ENCODE results near the gene SLC35B2. TPM values are rescaled to one million over a fixed set of nuclear protein-coding genes. Genes with fewer than 3 reads are reported as not detected.
"Not testable (repeated sequence)": the region's sequence is repeated elsewhere in the genome, so short reads cannot be mapped to it uniquely, and the experiment has no call there.

The SLC35B2 gene
- total RNA-seq, 1 donor, result 8.2 TPM

DNA sequence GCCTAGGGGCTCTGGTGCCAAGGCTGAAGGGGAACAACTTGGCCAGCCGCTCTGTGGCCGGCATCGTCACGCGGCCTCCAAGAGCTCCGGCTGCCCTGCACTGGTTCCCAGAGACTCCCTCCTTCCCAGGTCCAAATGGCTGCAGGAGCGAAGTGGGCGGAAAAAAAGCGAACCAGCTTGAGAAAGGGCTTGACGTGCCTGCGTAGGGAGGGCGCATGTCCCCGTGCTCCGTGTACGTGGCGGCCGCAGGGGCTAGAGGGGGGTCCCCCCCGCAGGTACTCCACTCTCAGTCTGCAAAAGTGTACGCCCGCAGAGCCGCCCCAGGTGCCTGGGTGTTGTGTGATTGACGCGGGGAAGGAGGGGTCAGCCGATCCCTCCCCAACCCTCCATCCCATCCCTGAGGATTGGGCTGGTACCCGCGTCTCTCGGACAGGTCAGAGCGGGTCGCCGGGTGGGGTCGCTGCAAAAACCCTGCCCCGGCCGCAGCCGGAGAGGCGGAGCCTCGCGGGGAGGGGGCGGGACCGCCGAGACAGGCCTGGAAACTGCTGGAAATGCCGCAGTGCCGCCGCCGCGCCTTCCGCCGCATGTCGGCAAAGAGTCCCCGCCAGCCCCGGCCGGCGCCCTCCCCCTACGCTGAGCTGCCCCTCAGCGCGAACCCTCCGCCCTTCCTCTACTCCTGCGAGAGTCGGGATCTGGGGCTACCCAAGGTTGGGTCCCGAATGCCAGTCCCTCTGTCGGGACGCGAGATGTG, 11.2 kb downstream of the SLC35B2 start:
- Histone ChIP-seq H3K4me1 (ENCODE audit: insufficient read depth, low read length) (peaks cover 28% of the 10 kb centered on the region), H3K27me3 (ENCODE audit: insufficient read depth, low read length) (no peaks in the 10 kb centered on the region), H3K9me3 (ENCODE audit: low read depth, low read length) (no peaks in the 10 kb centered on the region), H3K4me3 (ENCODE audit: low read length) (peak overlapping the region; percentile 92)

DNA sequence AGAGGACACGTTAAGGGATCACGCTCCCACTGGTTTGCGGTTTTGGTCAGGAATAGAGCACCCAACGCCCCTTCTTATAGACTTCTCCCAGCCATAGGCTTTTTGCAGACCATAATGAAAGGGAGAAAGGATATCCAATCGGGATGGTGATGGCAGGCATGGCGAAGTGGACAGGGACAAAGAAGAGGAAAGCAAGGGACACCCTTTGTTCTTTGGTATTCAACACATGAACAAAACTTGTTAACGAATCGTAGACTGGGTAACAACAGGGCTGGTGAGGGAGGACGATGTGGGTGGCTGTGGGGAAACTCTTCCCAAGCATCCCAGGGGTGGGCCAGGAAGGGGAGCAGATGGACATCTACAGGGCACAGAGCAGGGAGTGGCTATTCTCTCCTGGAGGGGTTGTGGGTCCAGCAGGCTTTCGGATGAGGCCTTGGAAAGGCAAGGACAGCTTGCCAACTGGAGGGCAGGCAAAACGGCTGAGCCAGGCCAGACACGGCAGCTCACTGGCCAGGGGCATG, 11.9 kb downstream of the SLC35B2 start:
- Histone ChIP-seq H3K9me3 (ENCODE audit: low read depth, low read length) (no peaks in the 10 kb centered on the region), H3K4me1 (ENCODE audit: insufficient read depth, low read length) (peaks cover 28% of the 10 kb centered on the region), H3K4me3 (ENCODE audit: low read length) (peak overlapping the region; percentile 92), H3K27me3 (ENCODE audit: insufficient read depth, low read length) (no peaks in the 10 kb centered on the region)

DNA sequence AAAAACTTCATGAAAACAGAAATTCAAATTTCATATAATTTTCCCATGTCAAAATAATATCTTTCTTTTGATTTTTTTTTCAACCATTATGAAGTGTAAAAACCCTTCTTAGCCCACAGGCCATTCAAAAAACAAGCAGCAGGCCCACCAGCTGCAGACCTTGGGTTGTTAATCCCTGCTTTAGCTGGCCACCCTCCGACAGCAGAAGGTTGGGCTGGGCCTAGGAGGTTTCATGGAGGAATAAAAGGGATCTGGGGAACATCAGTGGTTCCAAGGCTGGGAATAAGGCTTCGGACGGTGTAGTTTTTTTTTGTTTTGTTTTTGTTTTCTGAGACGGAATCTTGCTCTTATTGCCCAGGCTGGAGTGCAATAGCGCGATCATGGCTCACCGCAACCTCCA, 14.0 kb downstream of the SLC35B2 start:
- no peak overlapping the region for H3K4me3 ChIP-seq (ENCODE audit: low read length)
- H3K9me3 ChIP-seq (ENCODE audit: low read depth, low read length), result no peaks in the 10 kb centered on the region
- peaks cover 15% of the 10 kb centered on the region for H3K4me1 ChIP-seq (ENCODE audit: insufficient read depth, low read length)
- no peaks in the 10 kb centered on the region for H3K27me3 ChIP-seq (ENCODE audit: insufficient read depth, low read length)

DNA sequence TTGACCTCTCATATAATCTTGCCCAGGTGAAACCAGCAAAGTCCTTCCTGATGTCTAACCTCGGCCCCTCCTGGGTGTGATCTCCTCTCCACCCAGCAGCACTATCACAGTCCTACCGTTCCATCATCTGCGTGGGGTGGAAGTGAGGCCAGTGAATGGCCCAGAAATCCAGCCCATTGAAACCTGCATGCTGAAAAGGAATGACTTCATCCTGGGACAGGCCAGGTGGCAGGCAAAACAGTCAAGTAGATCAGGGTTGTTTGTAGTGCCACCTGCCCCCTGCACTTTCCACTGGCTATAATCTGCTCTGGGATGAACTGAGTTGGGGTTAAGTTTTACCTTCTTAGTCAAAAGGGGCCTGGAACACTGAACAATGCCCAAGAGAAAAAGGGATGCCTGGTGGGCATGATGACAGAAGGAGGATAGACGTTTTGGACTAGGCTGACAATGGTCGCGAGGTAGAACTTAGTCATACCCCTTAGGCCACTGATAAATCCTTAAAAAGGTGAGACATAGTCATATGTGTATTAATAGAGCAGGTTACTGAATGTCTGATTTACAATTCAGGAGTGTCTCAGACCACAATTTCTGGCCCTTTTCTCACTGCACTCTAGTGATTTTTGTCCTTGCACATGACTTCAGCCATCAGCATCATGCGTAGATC, 18.5 kb downstream of the SLC35B2 start:
- no peak overlapping the region for H3K4me3 ChIP-seq (ENCODE audit: low read length)
- H3K4me1 ChIP-seq (ENCODE audit: insufficient read depth, low read length), result peaks cover 24% of the 10 kb centered on the region
- H3K27me3 ChIP-seq (ENCODE audit: insufficient read depth, low read length), result no peaks in the 10 kb centered on the region
- no peaks in the 10 kb centered on the region for H3K9me3 ChIP-seq (ENCODE audit: low read depth, low read length)

DNA sequence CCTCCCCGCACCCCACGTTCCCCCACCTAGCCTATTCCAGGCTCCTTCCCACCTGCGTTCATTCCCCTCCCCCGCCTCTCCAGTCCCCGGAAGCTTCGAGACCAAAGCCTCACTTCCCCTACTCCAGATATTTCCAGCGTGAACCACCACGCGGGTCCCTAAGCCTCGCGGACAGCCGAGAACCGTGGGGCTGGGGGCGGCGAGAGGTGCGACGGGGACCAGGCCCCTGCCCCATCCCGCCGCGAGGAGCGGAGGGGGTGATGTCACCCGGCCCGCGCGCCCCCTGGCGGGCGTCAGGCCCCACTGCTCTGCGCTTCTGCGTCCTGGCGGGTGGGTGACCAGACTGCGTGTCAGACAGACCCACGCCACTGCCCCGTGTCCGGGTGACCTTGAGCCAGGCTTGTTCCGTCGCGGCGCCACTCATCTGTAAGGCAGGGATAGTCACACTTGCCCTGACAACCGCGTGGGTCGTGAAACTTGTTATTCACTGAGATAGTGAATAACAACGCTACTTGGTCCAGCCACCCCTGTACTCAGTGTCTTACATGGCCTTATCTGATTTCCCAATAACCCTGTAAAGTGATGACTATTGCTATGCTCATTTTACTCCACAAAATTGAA, 19.4 kb downstream of the SLC35B2 start:
- Histone ChIP-seq H3K4me3 (ENCODE audit: low read length) (peak overlapping the region; percentile 68), H3K27me3 (ENCODE audit: insufficient read depth, low read length) (no peaks in the 10 kb centered on the region), H3K9me3 (ENCODE audit: low read depth, low read length) (no peaks in the 10 kb centered on the region), H3K4me1 (ENCODE audit: insufficient read depth, low read length) (peaks cover 32% of the 10 kb centered on the region)

DNA sequence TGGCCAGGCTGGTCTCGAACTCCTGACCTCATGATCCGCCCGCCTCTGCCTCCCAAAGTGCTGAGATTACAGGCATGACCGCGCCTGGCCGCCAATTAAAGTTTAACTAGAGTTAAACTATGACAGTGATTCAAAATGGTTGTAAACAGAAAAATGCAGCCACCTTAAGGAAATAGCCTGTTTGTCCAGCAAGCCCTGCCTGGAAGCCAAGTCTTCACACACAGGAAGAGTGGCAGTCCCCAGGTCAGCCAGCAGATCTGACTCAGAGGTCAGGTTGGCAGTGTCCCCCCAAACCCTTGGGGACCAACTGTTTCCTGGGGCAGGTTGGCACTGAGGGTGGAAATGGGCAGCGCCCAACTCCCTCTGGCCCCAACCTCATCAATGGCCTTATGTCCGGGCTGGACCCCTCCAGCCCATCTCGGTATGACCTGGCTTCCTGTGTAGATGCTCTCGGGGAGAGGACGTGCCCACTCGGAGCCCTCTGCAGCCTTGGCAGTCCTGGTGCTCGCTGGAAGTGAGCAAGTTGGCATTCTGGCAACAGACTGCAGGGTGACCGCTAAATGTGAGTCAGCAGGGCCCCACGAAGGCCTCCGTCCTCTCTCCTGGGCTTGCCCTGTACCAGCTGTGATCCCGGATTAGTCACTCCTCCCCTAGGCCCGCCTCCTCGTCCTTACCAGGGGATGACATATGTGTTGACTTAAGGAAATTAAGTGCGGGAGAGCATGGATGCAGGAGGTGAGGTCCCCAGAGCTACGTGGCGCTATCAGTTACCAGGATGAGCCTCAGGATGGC, 20.1 kb downstream of the SLC35B2 start:
- no peaks in the 10 kb centered on the region for H3K27me3 ChIP-seq (ENCODE audit: insufficient read depth, low read length)
- H3K4me1 ChIP-seq (ENCODE audit: insufficient read depth, low read length), result peaks cover 32% of the 10 kb centered on the region
- H3K4me3 ChIP-seq (ENCODE audit: low read length), result peak overlapping the region; percentile 68
- H3K9me3 ChIP-seq (ENCODE audit: low read depth, low read length), result no peaks in the 10 kb centered on the region

DNA sequence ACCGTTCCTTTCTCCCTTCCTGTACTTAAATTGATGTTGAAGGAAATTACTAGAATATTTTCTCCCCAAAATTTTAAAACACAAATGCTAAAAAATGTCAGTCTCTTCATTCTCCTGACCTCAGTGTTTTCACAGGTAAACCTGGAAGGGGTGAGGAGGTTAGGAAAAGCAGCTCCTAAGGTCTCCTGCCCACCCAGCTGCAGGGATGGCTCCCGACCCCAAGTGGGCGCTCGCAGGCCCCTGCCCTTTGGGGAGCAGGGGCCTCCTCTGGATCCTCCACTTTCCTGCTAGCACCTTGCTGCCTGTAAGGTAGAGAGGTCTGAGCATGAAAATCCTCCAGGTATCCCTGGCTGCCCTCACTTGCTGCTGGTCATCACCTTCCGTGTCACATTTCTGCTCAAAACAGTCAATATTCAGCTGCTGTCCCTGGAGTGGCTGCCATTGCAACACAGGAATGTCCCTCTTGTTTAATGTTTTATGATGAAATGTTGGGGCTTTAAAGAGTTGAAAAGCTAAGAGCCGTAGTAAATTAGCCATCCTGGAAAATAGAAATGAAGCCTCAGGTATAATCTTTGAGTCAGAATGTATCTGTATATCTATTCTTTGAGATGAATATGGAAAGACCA, 21.3 kb downstream of the SLC35B2 start:
- Histone ChIP-seq H3K9me3 (ENCODE audit: low read depth, low read length) (no peaks in the 10 kb centered on the region), H3K27me3 (ENCODE audit: insufficient read depth, low read length) (no peaks in the 10 kb centered on the region), H3K4me3 (ENCODE audit: low read length) (no peak overlapping the region), H3K4me1 (ENCODE audit: insufficient read depth, low read length) (peaks cover 32% of the 10 kb centered on the region)

DNA sequence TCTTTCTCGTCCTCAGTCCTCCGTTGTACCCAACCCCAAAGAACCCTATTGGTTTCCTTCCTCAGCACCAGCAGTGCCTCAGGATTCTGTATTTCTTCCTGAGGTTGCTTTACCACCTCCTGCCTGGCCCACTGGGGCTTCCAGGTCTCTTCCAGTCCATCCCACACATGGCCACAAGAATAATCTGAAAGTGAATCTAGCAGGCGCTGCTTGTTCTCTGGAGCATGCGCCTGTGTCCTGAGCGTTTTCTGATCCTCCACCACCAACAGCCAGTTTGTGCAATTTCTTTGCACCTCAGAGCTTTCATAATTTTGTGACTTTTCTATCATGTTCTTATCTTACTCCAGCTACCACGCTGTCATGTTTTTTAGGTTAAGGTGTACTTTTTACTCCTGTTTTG, 22.1 kb downstream of the SLC35B2 start:
- Histone ChIP-seq H3K4me3 (ENCODE audit: low read length) (no peak overlapping the region), H3K27me3 (ENCODE audit: insufficient read depth, low read length) (no peaks in the 10 kb centered on the region), H3K9me3 (ENCODE audit: low read depth, low read length) (no peaks in the 10 kb centered on the region), H3K4me1 (ENCODE audit: insufficient read depth, low read length) (peaks cover 32% of the 10 kb centered on the region)

DNA sequence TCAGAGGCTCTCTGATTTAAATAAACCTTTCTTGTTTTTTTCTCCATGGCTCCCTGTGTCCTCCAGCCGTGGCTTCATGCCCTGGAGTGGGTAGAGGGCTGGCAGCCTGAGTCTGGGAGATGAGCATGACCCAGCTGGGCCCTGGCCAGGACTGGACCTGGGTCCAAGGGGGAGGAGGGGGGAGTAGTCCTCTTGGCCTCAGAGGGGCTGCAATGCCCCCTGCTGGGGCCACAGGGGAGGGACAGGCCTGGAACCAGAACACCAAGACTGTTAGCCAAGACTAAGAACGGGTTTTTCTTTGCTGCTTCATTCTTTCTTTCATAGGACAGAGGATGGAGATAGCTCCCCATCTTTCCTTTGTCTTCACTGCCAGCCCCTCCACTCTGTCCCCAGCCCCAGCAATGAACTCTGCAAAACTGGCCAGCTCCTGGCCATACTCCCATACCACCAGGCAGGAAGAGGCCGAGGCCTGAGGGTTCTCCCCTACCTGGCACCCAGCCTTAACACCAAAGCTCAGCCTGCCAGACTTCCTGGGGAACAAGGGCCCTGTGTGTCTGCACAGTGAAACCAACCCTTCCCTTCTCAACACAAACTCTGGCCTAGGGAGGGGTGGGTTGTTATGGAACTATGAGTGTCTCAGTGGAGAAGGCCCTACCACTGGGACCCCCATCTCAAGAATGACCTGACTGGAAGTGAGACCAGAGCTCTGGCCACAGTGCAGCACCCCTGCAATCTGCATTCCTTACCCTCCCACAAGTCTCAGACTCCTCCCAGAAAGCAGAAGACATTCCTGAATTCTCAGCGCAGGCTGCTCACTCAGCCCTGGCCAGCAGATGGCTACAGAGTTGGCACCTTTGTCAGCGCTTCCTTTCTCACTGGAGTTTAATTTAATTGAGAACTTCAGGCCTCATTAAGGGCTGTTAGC, 23.0 kb downstream of the SLC35B2 start:
- H3K4me1 ChIP-seq (ENCODE audit: insufficient read depth, low read length), result peaks cover 32% of the 10 kb centered on the region
- no peak overlapping the region for H3K4me3 ChIP-seq (ENCODE audit: low read length)
- no peaks in the 10 kb centered on the region for H3K9me3 ChIP-seq (ENCODE audit: low read depth, low read length)
- no peaks in the 10 kb centered on the region for H3K27me3 ChIP-seq (ENCODE audit: insufficient read depth, low read length)

DNA sequence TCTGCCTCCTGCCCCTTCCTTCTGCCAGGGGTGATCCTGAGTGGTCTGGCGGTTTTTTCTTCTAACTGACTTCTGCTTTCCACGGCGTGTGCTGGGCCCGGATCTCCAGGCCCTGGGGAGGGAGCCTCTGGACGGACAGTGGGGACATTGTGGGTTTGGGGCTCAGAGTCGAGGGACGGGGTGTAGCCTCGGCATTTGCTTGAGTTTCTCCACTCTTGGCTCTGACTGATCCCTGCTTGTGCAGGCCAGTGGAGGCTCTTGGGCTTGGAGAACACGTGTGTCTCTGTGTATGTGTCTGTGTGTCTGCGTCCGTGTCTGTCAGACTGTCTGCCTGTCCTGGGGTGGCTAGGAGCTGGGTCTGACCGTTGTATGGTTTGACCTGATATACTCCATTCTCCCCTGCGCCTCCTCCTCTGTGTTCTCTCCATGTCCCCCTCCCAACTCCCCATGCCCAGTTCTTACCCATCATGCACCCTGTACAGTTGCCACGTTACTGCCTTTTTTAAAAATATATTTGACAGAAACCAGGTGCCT, 23.7 kb downstream of the SLC35B2 start:
- no peaks in the 10 kb centered on the region for H3K9me3 ChIP-seq (ENCODE audit: low read depth, low read length)
- H3K4me1 ChIP-seq (ENCODE audit: insufficient read depth, low read length), result peaks cover 32% of the 10 kb centered on the region
- H3K4me3 ChIP-seq (ENCODE audit: low read length), result no peak overlapping the region
- no peaks in the 10 kb centered on the region for H3K27me3 ChIP-seq (ENCODE audit: insufficient read depth, low read length)

DNA sequence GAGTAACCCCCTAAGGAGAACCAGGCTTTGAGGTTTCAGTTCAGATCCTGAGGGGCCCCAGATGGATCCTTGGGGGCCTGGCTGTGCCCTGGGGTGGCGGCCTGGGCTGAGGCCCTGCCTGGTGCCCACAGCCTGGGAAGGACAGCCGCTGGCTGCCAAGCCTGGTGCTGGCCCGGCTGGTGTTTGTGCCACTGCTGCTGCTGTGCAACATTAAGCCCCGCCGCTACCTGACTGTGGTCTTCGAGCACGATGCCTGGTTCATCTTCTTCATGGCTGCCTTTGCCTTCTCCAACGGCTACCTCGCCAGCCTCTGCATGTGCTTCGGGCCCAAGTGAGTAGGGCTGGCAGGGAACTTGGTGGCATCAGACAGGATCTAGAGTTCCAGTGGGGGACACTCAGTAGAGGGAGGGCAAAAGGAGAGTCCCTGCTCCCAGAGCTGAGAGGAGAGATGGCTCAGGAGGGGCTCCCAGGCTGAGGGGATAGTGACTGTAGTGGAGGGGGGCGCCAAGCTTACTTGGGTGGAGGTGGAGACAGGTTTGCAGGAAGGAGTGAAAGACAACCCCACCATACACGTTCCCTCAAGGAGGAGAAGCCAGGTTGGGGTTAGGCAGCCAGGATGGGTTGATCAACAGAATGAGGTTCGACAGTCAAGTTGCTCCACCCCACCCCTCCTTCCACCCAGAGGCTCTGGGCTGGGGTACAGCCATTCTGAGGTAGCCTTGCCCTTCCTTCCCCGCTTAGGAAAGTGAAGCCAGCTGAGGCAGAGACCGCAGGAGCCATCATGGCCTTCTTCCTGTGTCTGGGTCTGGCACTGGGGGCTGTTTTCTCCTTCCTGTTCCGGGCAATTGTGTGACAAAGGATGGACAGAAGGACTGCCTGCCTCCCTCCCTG, 24.4 kb downstream of the SLC35B2 start:
- H3K4me1 ChIP-seq (ENCODE audit: insufficient read depth, low read length), result peaks cover 27% of the 10 kb centered on the region
- H3K27me3 ChIP-seq (ENCODE audit: insufficient read depth, low read length), result no peaks in the 10 kb centered on the region
- no peak overlapping the region for H3K4me3 ChIP-seq (ENCODE audit: low read length)
- H3K9me3 ChIP-seq (ENCODE audit: low read depth, low read length), result no peaks in the 10 kb centered on the region

DNA sequence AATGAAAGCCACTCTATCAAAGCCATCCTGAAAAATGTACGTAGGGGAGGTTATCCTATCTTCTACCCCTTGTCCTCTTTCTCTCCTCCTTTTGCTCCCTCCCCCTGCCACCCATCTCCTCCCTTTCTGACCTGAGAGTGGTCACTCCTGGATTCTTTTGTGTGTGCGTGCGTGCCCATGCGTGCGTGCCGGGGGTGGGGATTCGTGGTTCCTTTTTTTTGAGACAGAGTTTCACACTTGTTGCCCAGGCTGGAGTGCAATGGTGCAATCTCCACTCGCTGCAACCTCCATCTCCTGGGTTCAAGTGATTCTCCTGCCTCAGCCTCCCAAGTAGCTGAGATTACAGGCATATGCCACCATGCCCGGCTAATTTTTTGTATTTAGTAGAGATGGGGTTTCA, 25.9 kb downstream of the SLC35B2 start:
- H3K9me3 ChIP-seq (ENCODE audit: low read depth, low read length); H3K27me3 ChIP-seq (ENCODE audit: insufficient read depth, low read length); H3K4me3 ChIP-seq (ENCODE audit: low read length): not testable (repeated sequence)
- peaks cover 21% of the 10 kb centered on the region for H3K4me1 ChIP-seq (ENCODE audit: insufficient read depth, low read length)

Measured in mononuclear cell (primary cell).